ENCODE data around the gene AURKA. TPM values are rescaled to one million over a fixed set of nuclear protein-coding genes. Genes with fewer than 3 reads are reported as not detected.

Gene AURKA
- total and polyA plus RNA-seq, 8 donors, result 3.7 to 28.8 (median 17.2) TPM

DNA sequence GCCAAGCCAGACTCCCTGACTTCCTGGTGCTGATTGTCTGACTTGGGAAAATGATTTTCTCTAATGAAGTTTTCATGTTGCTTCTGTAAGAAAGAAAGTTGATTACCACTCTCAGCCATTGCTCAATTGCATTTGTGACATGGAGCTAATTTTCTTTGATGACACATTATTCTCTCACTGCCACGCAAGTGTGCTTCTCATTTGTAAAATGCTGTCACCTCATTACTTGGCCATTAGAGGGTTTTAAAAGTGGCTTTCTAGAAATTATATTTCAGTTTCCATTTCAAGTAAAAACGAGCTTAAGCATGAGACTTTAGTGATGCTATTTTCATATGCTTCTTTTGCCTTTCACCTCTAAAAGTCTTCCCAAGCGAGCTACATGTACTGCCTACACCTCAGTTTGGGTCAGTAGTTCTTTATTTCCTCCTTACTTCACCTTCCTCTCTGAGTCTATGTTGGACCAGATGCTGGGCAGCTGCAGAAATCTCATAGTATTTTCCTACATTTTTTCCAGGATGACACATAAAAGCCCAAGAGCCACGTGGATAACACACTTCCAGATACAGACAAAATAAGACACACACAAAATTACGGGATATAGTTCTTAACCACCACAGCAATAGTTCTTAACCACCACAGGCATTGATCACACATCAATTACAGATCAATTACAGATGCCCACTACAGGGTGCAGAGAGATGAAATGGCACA is 39.5 kb downstream of the AURKA start:
- intact Hi-C loops (cut with DNase I), result no loop called here
- no peaks in the 10 kb centered on the region for H3K9me3 ChIP-seq
- DNase-seq (no peak), ATAC-seq (no peak)
- H3K27me3 ChIP-seq, result peaks cover 0 to 29% of the 10 kb centered on the region in 2 donors
- no peak overlapping the region for H3K4me3 ChIP-seq
- H3K27ac ChIP-seq, result no peak overlapping the region
- TF ChIP-seq, protein P1, sequence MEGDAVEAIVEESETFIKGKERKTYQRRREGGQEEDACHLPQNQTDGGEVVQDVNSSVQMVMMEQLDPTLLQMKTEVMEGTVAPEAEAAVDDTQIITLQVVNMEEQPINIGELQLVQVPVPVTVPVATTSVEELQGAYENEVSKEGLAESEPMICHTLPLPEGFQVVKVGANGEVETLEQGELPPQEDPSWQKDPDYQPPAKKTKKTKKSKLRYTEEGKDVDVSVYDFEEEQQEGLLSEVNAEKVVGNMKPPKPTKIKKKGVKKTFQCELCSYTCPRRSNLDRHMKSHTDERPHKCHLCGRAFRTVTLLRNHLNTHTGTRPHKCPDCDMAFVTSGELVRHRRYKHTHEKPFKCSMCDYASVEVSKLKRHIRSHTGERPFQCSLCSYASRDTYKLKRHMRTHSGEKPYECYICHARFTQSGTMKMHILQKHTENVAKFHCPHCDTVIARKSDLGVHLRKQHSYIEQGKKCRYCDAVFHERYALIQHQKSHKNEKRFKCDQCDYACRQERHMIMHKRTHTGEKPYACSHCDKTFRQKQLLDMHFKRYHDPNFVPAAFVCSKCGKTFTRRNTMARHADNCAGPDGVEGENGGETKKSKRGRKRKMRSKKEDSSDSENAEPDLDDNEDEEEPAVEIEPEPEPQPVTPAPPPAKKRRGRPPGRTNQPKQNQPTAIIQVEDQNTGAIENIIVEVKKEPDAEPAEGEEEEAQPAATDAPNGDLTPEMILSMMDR (IDR thresholded peaks at IDR 0.05), result no peak
- no peaks in the 10 kb centered on the region for H3K4me1 ChIP-seq
- H3K36me3 ChIP-seq, result no peaks in the 10 kb centered on the region

DNA sequence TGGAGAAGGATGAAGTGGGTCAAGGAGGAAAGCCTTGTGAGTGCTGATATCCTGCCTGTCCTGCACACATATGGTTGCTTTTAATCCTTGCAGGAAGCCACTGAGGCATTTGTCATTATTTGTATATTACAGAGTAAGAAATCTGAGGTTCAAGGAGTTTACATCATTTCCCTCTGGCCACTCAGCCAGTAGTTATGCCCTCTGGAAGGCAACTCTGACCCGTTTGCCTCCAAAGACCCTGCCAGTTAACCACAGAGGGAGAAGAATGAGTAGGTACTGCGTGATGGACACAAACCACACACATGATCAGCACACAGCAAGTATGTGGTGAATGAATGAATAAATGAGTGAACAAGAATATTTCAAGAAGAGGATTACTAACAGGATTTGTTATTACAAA is 41.2 kb downstream of the AURKA start:
- Histone ChIP-seq H3K27me3 (peaks cover 0 to 43% of the 10 kb centered on the region in 2 donors), H3K4me3 (no peak overlapping the region), H3K27ac (no peak overlapping the region), H3K9me3 (no peaks in the 10 kb centered on the region), H3K4me1 (no peaks in the 10 kb centered on the region), H3K36me3 (no peaks in the 10 kb centered on the region)
- TF ChIP-seq, protein P1 (IDR thresholded peaks at IDR 0.05), result no peak
- ATAC-seq, result no peak
- DNase-seq, result no peak
- intact Hi-C loops (cut with DNase I), result no loop called here

GRCh38 chr20:56348746-56349145 is 43.3 kb downstream of the AURKA start:
- ATAC-seq, result no peak
- intact Hi-C loops (cut with DNase I), result no loop called here

GRCh38 chr20:56348305-56348693 is 43.7 kb downstream of the AURKA start:
- no peak for ATAC-seq
- no peak overlapping the region for H3K27ac ChIP-seq
- peaks cover 4 to 68% of the 10 kb centered on the region in 2 donors for H3K27me3 ChIP-seq
- DNase-seq, result peak in 1 of 4 donors; percentile 20
- TF ChIP-seq, protein P1 (IDR thresholded peaks at IDR 0.05), result no peak
- H3K36me3 ChIP-seq, result no peaks in the 10 kb centered on the region
- H3K4me3 ChIP-seq, result no peak overlapping the region
- peaks cover 0 to 5% of the 10 kb centered on the region in 2 donors for H3K4me1 ChIP-seq
- no peaks in the 10 kb centered on the region for H3K9me3 ChIP-seq
- intact Hi-C loops (cut with DNase I), result no loop called here

More at GRCh38 chr20:56348746-56349145, 43.3 kb downstream of the AURKA start:
- H3K4me3 ChIP-seq, result no peak overlapping the region
- H3K27me3 ChIP-seq, result peaks cover 0 to 64% of the 10 kb centered on the region in 2 donors
- H3K4me1 ChIP-seq, result peaks cover 0 to 4% of the 10 kb centered on the region in 2 donors
- no peaks in the 10 kb centered on the region for H3K9me3 ChIP-seq
- no peak overlapping the region for H3K27ac ChIP-seq
- H3K36me3 ChIP-seq, result no peaks in the 10 kb centered on the region
- no peak for DNase-seq
- TF ChIP-seq, protein P1 (IDR thresholded peaks at IDR 0.05), result no peak

DNA sequence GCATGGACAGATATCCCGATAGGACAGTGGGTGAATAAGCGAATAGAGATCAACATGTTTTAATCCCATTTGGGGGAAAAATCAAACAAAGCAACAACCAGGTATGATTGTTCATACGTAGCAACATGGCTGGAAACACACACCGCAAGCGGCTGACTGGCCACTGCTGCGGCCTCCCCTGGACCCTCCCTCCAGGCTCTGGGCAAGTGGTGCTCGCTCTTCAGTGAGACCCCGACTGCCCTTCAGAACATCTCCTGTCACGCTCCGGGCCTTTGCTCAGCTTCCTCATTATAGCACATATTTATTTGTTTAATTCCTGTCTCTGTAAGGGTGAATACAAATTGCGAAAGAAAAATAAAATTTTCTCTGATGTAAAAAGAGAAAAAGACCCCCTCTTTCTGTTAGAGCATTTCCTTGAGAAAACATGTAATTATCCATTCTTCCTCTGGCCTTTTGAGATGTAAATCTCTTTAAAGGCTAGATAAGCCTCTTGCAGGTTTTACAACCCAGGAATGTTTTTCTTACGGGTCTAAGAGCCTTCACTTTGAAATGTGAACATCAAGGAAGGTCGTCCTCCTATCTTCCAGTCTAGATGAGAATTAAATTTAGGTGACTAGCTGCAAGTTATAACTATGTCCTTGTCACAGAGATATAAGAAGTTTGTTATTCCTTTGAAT is 44.2 kb downstream of the AURKA start:
- H3K27ac ChIP-seq, result no peak overlapping the region
- intact Hi-C loops (cut with DNase I), result no loop called here
- ATAC-seq, result no peak
- TF ChIP-seq, protein P1 (IDR thresholded peaks at IDR 0.05), result no peak
- H3K36me3 ChIP-seq, result no peaks in the 10 kb centered on the region
- no peaks in the 10 kb centered on the region for H3K9me3 ChIP-seq
- peaks cover 4 to 74% of the 10 kb centered on the region in 2 donors for H3K27me3 ChIP-seq
- H3K4me3 ChIP-seq, result no peak overlapping the region
- H3K4me1 ChIP-seq, result peaks cover 0 to 5% of the 10 kb centered on the region in 2 donors
- DNase-seq, result no peak

All from left lung (tissue), 10 donors.